Brain pericyte (primary cell): ENCODE data around the gene SLC9C1.
A peak's percentile ranks its signal among the peaks of the same experiment; 100 is the strongest.

Experiments used
- DNase-seq: peaks from one replicate; pipeline ENCODE4 v3.0.0-alpha.2; 2012; ENCODE audit warnings: low read depth, low spot score

The SLC9C1 gene

DNA sequence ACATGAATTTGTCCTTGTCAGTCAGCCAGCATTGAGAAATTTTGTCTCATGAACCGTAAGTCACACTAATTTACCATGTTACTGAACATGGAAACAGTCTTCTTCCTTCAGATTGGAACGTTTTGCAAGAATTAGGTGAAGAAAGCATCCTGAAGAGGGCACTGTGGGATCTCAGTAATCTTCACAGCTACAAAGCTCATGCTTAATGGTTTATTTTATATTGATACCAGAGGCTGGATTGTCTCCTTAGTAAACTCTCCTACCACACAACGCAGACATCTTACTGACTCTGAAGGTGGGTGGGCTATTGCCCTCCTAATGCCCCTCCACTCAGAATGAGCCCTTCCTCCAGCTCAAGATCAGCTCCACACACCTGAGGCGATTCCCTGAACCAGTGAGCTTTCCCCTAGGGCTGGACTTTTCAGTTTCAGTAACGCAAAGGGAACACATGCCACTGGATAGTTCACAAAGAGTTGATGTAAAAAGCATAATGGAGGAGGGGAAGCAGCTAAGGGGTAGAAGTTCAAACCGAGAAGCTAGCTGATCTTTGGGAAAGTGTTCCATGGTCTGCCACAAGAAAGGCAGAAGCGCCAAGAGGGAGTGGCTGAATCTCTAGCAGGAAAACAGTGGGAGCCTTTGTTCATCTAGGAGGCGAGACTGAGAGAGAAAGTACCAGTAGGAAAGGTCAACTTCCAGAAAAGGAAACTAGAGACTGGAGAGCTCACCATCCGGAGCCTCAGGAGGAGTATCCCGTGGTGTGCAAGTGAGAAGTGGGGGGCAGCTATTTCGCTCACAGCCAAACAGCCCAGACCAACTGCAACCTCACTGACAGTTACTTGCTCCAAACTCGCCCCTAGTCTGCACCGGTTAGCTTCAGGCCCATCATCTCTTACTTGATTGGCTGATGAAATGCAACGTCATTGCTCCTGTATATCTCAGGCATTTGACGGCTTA, at the start of gene SLC9C1:
TSS of gene SLC9C1 (minus strand) at position 849 of the 954 bp plus-strand sequence. CDS start 7,425 bp downstream, outside the sequence.
- DNase-seq, result peak; percentile 39

DNA sequence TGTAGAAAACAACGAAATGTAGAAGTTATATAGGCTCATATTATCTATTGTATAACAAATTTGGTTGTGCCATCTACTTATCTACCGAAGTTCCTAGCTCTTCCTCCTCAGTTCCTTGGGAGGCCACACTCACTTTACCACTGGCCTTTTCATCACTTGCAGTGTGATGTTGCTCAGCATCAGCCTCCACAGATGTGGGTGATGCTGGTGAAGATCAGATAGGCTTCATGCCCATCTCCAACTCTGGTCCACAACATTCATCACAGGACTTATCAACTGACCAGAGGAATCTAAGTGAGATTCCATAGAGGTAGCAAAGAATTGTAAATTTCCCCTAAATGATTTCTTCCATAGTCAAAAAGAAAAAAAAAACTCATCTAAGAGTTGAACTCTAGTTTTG, 47.4 kb upstream of the SLC9C1 start:
- DNase-seq, result no peak

DNA sequence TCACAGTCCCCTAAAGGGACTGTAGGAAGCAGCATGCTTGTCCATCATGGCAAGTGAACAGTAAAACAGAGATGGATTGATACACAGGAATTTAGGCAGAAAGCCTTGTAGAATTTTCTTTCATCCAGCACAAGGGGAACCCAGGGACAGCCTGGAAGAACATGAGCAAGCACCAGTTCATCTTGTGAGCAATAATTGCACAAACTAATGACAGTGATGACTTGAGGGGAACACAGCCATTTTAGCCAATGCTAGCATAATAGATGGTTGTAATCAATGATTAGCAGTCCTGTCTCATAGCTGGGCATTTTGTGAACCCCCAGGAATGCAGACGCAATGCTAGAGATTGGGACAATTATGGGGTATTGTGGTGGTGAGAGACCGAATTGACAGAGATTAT, 45.6 kb upstream of the SLC9C1 start:
- DNase-seq, result no peak

DNA sequence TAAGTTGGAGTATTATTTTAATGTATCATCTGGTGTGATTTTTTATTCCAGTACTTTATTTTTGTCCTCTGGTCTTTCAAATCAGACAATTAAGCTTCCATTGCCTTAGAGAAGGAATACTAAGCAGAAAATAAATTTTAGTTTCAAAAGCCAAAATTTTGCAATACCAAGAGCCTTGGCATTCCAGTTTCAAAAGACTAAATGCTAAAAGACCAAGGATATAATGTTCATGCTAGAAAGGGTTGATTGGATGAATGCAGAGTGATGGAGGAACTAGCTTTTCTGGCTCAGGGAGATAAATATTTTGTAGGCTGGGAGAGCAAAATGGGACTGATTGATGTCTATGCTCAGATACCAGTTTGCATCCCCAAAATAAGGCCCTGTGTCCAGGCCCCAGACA, 45.1 kb upstream of the SLC9C1 start:
- no peak for DNase-seq

DNA sequence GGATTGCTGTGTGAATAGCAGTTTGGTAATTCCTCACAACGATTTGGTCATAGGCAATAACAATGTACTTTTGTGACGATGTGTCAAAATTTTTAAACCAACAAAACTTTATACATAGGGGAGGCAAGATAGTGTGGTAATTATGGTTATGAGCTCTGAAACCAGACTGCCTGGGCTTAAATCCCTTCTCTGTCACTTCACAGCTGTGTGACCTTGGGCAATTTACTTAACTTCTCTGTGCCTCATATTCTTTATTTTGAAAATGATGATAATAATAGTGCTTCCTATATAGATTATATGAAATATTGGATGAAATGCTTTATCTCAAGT, 44.7 kb upstream of the SLC9C1 start:
- no peak for DNase-seq

DNA sequence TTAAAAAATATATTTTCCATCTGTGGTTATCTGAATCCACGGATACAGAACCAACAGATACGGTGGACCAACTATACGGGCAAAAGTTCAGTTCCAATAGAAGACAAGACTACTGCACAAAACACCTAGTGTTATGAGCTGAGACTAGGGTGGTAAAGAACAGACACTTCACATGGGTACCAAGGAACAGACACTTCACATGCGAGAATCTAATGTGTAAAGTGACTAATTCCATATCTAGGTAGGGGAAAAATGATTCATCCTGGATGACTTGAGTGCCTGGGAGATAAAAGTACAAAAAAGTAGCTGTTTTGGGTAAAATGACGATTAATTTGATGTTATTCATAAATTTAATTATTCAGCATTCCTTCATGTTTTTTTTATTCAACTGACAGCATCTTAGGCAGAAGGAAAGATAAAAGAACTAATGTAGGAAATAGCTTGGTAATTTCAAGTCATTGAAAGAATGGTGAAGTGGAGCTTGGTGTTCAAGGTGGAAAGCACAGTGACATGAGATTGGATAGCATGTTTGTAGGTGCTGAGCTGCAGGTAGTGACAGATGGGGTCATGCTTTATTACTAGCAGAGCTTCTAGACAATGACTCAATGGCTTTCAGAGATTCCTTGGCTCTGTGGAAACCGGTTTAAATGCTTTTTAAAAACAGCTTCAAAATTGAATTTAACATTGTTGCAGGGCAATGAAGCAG, 44.2 kb upstream of the SLC9C1 start:
- DNase-seq, result no peak

DNA sequence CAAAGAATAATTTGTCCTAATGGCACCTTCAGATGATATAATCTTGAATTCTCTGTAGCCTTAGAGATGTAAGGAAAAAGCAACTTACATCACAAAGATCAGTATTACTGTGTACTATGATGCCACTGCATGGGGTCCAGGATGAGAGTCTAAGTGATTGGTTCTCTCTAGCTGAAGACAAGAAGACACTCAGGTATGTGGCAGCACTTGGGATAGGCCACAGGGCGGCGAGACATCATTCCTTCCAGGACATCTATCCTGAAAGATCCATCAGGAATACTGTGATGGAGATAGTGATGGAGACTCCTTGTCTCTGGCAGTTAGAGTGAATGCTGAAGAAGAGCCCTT, 41.4 kb upstream of the SLC9C1 start:
- DNase-seq, result no peak

DNA sequence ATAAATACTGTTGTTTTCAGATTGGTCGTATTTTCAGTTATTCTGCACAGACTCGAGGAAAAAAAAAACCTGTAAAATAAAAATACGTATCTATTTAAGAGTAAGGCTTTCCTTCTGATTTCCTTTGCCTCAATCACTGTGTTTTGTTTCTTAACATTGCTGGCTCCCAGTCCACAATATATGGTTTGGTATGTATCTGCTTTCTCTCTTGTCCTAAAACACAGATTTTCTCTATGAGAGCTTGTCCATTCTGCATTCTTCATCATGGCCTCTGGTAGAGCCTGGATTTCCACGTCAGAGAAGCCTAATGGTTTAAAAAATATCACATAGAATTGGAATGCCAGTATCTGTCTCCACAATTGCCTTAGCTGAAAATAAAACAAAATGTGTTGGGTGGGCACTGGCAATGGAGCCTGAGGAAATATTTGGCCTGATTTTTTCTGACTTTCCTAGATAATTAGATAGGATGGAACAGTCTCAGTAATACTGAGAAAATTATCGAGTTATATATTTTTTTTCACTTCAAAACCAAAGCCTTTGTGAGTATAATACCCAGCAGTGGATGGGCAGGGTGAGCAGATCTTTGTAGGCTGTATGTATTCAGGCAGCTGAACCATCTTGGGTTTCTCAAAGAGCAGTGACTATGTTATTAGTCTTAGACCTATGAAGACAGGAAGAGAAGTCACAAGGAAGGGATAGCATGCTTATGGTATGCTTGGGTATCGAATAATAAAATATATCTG, 40.8 kb upstream of the SLC9C1 start:
- DNase-seq, result no peak

DNA sequence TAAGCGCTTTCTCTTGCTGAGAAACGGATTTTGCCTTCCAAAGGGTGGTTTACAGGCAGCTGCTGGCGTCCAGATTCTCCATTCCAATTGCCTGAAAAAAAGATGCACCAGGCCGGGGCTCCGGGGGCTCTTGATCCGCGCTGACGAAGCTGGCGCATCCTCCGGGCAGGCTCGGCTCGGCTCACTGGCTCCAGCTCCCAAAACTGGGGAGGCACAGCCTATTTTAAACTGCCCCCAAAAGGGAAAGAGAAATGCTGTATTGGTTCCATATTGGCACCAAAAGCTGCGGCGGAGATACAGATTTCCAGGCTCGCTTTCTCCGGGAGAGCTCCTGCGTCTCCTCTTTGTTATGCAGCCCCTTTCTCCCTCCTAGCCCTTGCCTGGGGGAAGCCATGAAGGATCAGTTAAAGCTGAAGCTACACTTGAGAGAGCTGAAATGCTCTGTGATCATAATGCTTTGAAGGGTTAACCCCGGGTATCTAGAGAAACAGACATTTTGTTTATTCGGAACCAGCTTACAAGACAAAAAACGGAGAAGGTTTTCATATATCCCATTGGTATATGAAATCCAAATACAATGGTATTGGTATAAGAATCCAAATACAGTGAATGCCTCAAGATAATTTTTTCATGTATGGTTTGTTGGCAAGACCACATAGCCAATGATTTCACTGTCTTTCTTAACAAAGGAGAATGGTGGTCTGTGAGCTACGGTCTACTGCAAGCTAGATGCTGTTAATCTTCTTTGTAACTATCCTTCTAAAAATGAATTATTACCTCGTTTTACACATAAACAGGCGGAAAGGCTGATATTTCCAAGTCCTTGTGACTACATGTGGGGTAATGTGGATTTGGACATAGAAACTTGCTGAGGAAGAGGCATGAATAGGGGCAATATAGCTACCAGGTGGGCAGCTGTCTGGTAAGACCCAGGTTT, 39.6 kb upstream of the SLC9C1 start:
- DNase-seq, result no peak

DNA sequence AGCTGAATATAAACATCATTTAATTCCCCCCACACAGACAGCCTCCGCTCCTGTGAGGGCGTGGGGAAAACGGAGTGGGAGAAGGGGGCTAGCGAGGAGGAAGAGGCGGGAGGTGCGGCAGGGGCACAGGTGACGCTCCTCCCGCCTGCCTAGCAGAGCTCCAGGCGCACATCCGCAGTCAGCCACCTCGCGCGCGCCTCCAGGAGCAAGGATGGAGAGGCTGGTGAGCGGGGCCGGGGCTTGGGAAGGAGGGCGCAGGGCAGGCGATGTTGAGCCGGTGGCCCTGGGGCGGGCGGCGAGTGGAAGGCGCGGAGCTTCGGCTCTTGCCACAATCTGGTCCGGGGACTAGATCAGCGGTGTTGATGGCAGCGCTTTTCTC, 39.0 kb upstream of the SLC9C1 start, which contains the start of gene CD200:
TSS of gene CD200 (plus strand) at position 155 of the 379 bp plus-strand sequence. CDS start at position 212, 57 bp downstream.
- DNase-seq, result peak; percentile 6

DNA sequence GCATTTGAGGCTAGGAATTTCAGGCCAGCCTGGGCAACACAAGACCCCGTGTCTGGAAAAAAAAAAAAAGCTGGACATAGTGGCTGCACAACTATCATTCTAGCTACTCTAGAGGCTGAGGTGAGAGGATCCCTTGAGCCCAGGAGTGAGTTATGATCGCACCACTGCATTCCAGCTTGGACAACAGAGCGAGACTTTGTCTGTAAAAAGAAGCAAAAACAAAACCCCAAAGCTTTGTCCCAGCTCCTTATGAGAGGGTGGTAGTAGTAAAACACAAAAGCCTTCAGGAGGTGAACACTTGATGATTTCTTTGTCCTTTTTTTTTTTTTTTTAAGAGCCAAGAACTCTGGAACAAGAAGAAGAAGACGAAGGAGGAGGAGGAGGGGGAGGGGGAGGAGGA, 37.8 kb upstream of the SLC9C1 start:
- no peak for DNase-seq

DNA sequence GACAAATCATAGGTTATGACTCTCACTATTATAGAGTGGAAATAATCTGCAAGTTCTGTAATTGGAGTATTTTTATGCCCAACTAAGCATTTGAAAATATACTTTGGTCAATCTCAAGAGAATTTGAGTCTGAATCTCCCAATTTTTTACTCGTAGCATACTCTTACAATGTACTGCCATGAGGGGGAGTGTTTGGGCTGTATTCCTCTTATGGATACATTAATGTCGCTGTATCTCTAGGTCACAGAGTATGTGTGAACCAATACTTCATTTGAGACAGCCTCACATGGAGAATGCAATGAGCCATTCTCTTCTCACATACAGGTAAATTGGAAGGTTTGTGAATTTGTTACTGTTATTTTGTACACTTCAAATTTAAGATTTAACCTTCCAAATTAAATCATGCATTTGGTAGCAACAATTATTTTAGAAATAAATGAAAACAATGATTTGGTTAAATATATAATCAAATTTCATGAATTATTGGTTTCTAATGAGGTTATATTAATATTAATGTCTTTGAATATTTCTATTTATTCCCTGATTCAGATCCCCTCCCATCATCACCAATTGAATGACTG, 33.4 kb upstream of the SLC9C1 start:
- peak; percentile 8 for DNase-seq

DNA sequence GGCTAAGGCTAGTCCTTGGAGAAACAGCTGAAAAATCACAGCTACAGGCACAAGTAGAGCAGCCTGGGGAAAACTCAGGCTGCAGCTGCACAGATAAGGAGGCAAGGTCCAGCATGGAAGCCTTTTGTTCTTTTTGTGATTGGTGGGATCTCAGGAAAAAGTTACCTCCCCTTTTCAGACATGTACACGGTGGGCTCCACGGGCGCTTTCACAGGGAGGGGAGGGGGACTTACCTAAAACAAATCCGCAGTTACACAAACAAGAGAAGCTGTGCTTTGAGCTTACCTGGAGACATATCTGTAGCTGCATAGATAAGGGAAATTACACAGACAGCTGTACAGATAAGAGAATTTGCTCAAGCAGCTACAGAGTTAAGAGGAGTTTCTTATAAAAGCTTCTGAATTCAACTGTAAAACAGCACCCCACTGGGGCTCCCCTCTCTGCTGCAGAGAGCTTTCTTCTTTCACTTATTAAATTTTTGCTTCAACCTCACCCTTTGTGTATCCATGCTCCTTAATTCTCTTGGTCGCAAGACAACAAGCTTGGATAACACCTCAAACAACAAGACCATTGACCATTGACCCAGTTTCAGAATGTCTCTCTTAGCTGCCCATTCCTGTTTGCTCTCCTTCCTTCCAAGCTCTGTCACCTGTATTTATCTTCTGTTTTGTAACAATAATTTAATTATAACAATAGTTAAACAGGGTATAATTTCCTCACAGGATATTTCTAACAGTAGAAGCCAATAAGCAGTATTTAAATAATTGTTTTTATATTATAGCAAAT, 28.0 kb upstream of the SLC9C1 start:
- DNase-seq, result no peak

DNA sequence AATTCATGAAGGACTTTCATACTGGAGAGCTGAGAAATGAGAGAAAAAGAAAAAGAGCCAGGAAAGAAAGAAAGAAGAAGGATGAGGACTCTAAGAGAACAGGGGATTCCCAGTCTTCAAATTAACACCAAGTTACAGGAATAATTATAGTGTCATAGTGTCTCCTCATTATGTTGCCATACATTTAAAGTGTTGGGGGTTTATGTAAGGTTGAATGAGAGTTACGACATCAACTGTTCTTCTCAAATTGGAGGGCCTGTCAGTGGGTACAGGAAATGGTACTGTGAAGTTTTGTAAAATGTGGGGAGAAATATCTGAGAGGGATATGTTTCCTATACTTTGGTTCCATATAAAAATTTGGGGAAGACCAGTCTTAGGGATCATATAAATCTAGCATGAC, 26.7 kb upstream of the SLC9C1 start:
- DNase-seq, result no peak

DNA sequence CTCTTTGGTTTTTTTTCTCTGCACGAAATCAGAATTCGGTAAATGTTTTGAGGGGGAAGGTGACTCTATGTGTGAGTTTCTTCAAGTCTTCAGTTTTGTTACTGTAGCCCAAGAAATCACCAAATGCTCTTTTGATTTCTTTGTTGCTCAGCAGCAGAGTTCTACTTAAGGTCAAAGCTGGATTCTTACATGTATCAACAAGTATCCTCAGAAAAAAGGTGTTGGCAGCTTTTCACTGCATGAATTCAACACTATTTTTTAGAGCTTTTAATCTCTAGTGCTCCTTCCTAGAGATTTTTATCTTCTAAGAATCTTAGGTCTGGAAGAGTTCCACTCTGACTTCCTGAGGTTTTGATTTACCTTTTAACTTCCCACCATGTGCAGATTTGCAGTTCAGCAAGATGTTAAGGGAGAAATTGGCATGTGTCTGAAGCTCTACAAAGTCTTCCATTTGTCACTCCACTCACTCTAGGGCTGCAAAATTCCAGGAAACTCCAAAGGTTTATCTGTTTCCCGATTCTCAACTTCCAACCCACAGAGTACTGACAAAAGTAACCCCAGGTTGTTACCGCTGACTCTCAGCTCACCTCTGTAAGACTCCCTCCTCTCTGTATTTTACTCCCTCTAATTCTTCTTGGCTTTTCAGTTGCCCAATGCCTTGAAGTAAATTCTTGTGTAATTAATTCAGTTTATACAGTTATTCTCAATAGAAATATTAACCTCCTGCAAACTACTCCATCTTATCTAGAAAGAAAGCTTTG, 25.7 kb upstream of the SLC9C1 start:
- DNase-seq, result no peak

DNA sequence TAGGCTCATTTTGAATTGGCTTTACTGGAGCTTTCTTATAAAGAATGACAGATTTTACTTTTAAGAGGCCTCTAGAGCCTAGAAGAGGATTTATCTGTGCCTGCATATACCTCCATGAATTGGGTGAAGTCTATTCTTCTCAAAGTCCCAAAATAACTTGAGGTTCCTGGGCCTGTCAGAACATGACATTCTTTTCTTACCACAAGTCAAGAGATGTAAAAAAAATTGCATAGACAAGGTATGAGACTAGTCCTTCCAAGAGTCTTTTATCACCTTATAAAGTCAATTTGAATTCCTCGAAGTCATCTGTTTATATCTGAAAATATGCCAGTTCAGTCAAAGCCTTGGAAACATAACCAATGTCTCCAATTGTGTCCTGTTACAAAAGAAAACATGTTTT, 21.8 kb upstream of the SLC9C1 start:
- no peak for DNase-seq

DNA sequence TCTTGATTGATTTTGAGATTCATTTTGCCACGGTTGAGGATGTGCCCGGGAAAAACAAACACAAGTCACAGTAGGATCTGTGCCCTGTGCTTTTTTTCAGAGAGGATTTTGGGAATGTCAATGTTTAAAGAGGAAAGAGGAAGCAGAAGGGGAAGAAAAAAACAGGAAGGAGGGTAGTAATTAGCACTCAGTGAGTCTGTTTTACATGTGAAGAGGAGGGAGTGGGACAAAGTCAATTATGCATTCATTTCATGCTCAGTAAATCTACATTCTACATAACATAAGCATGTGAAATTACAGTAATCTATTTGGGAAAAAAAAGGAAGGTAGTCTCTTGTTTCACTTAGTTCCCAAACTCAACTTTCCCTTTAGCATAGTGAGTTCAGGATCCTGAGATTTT, 20.6 kb upstream of the SLC9C1 start:
- DNase-seq, result no peak

DNA sequence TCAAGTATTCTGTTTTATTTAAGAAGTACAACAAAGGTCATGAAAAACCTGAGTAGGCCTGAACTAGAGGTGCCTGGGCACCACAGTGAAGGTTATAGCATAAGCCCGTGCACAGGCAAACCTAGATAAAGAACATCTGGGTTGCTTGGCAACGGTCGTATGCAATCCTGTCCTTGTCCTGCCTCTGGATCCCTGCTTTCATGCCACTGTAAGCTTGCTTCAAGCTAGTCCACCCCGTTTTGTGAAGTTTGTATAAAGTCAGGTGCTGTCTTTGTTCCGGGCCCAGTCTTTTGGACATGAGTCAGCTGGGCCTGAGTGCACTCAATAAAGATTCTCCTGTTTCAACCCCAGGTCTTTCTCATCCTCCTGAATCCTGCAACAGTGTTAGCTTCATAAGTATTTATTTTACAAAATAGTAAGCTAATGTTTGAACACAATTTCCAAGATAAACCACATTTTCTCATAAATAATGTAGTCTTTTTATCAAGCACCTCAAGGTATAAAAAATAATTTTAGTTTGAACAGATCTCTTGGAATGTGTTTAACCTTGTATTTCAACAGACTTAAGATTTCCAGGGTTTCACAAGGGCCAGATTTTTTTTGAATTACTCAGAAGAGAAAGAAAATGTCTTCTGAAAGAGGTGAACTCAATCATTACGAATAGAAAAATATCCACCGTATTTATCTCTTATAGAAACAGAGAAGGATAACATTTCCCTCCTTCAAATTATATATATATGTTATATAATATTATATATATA, 14.3 kb upstream of the SLC9C1 start:
- no peak for DNase-seq

DNA sequence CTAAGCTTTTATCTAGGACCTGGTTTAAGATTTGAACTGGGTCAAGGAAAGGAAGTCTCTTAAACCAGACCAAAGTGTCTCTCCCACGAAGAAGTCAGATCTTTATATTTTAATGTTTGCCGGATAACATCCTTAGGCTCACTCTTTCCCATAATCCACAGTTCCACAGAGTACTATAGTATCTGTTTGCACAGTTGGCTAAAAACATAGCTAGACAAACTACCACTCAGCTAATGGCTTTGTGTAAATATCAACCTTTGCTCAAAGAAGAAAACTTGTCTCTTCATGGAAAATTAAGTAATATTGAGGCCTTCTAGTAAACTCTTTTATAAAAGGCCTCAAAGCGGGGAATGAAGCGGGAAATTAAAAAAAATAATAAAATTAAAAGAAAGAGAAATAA, 13.5 kb upstream of the SLC9C1 start:
- DNase-seq, result no peak
